NOMO-1 (cell line): Measurements from ENCODE around the gene GALK1.
"Not testable (repeated sequence)": the region's sequence is repeated elsewhere in the genome, so short reads cannot be mapped to it uniquely, and the experiment has no call there.

Experiments used
- DNase-seq, 2 experiments: peaks; one replicate each; lab custom pipeline; 2025; ENCODE audit not compliant: unreplicated experiment in 2 of 2; lab: John Stamatoyannopoulos, UW

The GALK1 gene

DNA sequence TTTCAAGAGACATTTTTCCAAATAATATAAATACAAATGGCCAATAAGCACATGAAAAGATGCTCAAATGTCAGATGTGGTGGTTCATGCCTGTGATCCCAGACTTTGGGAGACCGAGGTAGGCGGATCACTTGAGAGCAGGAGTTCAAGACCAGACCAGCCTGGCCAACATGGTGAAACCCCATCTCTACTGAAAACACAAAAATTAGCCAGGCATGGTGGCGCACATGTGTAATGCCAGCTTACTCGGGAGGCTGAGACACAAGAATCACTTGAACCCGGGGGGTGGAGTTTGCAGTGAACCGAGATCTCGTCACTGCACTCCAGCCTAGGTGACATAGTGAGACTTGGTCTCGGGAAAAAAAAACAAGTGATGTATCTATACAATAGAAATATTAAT lies 2.9 kb upstream of the GALK1 start:
- no peak for DNase-seq

DNA sequence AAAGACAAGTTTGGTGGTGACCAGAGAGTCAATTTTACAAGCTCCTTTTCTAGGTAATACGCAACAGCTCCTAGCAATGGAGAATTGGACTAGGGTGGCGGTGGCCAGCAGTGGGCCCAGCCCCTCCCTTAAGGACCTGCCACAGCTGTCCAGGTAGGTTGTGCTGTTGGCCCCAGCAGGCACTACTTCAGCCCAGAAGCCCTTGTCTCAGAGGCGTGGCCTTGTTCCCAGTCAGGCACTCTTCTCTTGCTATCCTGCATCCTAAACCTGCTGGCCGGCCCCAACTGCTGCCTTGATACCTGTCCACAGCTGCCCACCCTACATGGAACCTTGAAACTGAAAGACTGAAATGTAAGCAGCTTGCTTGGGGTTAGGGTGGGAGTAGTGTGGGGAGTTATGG lies 989 bp upstream of the GALK1 start:
- DNase-seq, result no peak

DNA sequence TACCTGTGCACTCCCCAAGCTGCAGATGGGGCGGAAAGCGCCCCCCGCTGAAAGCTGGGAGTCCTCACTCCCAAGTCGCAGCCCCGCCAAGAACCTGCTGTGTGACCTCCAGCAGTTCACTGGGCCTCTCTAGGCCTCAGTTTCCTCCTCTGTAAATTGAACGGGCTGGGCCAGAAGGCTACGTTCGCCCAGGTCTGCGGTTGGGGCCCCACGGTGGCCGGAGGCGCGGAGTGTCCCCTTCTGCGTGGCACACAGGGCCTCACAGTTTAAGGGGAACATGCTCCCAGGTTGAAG lies 628 bp downstream of the GALK1 start:
- no peak for DNase-seq

DNA sequence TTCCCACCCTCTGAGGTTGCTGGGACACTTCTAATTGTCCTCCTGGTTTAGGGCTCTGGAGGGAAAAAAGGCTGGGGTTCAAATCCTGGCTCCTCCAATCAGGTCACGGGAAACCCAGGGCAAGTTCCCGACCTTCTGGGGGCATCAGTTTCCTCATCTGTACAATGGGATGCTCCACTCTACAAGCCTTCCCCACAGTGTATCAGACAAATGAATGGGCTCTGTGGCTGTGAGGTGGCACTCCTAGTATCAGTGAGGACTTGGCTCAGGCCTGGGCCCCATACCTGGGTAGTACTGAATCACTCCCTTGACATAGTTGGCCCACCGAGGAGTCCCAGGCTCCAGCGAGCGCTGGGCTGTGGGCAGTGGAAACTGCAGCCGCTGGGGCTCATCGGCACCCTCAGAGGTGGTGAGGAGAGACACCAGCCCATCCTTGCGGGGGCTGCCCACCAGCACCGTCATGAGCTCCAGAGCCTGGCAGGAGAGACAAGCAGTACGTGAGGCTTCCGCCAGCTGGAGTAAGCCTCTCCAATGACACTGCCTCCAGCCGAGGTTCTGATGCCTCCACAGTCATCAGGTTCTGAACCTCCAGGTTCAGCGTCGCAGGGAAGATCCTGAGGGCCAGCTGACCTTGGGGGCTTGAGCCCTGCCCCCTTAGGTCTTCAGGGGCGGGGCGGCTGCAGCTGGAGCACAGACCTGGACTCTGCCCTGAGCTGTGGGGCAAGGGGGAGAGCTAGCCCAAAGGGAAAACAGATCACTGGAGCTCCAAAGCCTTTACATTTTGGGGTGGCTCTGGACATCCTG lies 1.2 kb downstream of the GALK1 start:
- no peak for DNase-seq

DNA sequence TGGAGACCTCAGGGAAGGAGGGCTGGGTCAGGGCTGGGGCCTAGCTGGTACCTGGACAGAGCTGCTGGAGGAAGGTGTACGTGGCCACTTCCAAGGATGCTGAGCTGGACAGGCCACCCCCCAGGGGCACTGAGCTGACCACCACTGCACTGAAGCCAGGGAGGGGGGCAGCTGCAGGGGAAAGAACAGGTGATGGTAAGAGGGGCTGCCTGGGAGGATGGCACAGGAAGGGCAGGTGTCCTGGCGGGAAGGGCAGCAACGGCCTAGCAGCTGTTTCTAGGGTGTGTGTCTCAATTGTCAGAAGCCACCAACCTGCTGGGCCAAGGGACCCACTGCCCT lies 1.8 kb downstream of the GALK1 start:
- no peak for DNase-seq

DNA sequence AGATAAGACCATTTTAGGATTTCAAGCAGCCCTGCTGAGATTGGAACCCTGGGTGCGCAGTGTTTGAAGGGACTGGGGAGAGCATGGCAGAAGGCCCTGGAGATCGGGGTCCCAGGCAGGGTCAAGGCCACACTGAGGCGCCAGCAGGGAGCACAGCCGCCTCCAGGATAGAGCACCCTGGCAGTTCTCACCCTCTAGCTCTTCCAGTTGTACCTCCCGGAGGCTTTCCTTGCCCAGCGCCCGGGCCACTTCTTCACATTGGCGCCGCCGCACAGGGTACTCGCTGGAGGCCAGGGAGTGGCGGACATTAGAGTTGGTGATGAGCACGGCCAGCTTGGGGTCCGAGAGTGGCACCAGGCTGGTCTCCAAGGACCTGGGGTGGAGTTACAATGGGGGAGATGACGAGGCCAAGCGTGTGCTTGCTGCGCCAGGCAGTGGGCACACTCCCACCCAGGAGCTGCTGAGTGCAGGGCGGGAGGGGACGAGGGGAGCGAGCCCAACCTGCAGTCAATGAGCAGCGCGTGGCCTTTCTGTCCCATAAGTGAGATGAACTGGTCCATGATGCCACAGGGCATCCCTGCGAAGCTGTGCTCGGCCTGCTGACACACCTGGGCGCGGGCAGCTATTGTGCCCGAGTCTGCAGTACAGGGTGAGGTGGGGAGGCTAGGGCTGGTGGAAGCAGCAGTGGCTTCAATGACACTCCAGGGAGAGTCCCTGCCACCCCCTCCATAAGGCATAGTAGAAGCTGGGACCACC lies 2.3 kb downstream of the GALK1 start:
- no peak for DNase-seq

DNA sequence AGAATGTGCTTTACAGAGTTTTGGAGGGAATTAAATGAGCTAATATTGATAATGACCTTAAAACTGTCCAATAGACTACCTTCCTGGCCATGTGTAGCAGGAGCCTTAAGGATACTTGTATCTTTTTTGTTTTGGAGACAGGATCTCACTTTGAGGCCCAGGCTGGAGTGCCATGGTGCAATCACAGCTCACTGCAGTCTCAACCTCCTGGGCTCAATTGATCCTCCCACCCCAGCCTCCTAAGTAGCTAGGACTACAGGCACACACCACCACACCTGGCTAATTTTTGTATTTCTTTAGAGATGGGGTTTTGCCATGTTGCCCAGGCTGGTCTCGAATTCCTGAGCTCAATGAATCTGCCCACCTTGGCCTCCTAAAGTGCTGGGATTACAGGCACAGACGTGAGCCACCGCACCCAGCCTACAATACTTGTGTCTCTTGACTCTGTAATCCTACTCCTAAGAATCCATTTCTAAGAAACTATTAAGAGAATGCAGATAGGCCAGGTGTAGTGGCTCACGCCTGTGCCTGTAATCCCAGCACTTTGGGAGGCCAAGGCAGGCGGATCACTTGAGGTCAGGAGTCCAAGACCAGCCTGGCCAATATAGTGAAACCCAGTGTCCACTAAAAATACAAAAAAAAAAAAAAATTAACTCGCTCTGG lies 4.9 kb downstream of the GALK1 start:
- not testable (repeated sequence) for DNase-seq

DNA sequence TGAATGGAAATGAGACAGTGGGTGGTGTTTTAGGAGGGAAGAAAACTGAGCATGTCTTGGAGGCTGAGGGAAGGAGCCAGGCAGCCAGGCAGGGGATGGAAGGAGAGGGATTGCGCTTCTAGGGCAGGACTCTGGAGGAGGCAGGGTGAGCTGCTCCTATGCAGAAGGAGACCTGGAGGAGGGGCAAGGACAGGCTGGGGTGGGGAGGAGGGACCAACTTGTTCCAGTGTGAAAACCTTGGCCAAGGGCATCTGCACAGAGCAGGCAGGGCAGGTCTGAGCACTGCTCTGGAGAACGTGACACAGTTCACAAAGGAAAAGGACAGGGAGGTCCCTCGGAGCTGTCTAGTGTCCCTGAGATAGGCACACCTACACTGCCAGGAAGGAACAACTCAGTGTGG lies 5.5 kb downstream of the GALK1 start:
- no peak for DNase-seq

DNA sequence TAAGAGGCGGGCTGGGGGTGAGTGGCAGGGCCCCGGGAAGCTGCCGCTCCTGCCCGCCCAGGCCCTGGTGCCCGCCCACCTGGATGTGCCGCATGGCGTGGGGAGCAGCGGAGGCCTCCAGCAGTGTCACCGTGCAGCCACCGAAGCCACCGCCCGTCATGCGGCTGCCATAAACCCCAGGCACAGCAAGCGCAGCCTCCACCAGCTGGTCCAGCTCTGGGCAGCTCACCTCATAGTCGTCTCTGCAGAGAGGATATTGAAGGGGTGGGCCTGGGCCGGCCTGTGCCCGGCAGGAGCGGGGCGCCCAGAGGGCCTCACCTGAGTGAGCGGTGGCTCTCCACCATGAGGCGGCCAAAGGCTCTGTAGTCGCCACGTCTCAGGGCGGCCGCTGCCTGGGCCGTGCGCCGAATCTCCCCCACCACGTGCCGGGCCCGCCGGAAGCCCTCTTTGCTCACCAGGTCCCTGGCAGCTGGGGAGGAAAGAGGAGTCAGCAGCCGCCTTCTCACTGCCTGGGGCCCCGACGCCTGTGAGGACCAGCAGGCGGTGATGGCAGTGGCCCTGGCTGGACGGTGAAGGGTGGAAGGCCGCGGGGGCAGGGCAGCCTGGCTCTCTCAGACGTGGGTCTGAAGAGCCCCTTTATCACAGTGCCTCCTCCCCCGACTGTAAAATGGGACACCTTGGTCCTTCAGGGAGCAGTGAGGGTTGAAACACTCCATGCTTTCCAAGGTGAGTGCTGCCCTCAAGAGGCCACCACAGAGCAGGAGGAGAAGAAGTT lies 6.7 kb downstream of the GALK1 start:
- no peak for DNase-seq

DNA sequence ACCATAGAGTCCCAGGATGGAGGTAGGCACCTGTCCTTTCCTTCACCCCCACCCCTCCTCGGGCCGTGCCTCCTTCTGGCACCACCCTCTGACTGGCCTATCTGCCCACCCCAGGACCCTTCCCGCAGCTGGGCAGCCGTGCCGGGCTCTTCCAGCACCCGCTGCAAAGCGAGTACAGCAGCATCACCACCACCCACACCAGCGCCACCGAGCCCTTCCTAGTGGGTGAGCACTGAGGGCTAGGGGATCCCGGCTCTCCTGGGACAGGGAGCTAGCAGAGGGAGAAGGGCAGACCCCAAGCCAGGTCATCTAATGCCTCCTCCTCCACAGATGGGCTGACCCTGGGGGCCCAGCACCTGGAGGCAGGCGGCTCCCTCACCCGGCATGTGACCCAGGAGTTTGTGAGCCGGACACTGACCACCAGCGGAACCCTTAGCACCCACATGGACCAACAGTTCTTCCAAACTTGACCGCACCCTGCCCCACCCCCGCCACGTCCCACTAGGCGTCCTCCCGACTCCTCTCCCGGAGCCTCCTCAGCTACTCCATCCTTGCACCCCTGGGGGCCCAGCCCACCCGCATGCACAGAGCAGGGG lies 7.8 kb downstream of the GALK1 start:
- no peak for DNase-seq

DNA sequence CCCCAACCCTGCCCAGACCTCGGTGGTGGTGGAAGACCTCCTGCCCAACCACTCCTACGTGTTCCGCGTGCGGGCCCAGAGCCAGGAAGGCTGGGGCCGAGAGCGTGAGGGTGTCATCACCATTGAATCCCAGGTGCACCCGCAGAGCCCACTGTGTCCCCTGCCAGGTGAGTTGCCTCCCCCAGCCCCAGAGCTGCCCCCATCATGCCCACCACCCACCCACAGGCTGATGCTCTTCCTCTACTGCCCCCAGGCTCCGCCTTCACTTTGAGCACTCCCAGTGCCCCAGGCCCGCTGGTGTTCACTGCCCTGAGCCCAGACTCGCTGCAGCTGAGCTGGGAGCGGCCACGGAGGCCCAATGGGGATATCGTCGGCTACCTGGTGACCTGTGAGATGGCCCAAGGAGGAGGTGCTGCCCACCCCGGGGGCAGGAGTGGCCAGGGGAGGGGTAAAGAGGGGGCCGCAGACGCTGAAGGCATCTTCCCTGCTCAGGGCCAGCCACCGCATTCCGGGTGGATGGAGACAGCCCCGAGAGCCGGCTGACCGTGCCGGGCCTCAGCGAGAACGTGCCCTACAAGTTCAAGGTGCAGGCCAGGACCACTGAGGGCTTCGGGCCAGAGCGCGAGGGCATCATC lies 8.4 kb downstream of the GALK1 start:
- no peak for DNase-seq

DNA sequence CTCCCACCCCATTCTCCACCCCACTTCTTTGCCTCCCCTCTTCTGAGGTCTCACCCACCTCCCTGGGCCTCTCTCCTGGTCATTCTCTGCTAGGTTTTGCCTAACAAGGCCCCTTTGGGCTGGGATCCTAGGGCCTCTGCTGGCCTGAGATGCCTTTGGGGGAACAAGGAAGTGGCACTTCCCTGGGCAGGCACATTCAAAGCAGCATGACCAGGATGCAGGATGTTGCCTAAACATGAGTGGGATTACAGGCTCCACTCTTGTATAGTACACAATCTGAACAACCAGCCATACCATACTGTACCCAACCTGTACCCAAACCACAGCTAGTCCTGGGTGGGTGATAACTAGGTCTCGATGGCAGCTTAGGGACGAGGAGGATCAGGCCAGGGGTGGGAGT lies 9.0 kb downstream of the GALK1 start:
- no peak for DNase-seq

DNA sequence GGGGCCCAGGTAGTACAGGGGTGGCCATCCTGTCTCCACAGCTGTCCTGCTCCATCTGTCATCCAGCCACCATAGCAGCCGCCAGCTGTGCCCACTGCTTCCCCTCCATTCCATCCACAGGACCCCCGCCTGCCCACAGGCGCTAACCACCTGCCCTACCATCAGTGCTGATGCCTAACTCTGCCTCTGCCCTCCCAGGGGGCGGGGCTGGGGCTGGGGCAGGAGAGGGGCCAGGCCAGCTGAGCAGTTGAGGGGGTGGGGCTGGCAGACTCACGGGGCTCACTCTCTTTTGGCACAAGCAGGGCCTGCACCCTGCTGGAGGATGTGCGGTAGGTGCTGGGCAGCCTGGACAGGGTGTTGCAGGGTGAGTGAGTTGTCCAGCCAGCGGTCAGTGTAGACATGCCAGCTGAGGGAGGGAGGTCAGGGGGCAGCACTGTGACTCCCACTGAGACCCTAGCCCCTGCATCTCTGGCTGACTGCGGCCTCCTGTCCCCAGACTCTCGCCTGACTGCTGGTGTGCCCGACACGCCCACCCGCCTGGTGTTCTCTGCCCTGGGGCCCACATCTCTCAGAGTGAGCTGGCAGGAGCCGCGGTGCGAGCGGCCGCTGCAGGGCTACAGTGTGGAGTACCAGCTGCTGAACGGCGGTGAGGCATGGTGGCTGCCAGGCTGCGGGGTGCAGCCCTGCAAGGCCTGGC lies 9.6 kb downstream of the GALK1 start:
- DNase-seq, result no peak

DNA sequence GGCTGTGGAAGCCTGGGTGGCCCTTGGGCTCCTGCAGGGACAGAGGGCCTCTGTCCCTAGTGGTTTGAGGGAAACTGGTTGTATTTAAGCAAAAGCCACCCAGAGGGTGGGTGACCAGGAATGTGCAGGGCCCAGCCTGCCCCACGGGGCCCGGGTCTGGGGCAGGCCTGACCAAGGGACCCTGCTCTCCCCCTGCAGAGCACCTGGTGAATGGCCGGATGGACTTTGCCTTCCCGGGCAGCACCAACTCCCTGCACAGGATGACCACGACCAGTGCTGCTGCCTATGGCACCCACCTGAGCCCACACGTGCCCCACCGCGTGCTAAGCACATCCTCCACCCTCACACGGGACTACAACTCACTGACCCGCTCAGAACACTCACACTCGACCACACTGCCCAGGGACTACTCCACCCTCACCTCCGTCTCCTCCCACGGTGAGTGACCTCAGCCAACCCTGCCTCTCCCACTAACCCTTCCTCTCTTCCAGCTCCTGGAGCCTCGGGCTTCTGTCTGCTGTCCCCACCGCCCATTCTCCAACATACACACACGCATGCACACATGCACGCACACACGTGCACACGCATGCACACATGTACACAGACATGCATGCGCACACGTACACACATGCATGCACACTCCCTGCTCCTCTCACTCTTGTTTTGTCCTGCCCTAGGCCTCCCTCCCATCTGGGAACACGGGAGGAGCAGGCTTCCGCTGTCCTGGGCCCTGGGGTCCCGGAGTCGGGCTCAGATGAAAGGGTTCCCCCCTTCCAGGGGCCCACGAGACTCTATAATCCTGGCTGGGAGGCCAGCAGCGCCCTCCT lies 10.4 kb downstream of the GALK1 start:
- DNase-seq, result no peak

DNA sequence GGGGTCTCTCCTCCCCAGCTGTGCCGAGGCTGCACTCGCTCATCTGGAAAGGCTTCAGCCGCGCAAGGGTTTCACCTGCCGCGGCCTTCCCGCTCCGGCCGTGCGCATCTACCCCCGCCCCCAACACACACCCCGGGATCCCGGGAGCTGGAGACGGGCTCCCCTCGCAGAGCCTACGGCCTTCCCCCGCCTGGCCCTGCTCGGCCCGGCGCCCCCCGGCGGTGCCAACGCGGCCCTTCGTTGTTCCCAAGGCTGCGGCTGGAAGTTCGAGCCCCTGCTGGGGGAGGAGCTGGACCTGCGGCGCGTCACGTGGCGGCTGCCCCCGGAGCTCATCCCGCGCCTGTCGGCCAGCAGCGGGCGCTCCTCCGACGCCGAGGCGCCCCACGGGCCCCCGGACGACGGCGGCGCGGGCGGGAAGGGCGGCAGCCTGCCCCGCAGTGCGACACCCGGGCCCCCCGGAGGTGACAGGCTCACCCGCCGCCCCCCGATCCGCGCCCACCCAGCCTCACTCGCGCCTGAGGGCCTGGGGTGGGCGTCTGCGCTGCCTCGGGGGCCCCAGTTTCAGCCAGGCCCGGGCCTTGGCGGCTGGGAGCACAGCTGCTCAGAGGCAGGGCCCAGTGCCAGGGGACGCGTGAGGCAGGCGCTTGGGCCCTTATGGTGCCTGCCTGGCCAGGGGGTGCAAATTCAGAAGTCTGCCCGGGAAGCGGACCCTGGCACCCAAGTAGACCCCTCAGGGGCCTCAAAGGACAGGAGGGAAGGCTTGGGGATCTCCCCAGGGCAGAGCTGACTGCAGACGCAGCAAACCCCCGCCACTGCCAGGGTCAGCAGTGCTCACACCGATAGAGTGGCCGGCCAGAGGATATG lies 11.2 kb downstream of the GALK1 start:
- DNase-seq, result peak; percentile 70 to 74

DNA sequence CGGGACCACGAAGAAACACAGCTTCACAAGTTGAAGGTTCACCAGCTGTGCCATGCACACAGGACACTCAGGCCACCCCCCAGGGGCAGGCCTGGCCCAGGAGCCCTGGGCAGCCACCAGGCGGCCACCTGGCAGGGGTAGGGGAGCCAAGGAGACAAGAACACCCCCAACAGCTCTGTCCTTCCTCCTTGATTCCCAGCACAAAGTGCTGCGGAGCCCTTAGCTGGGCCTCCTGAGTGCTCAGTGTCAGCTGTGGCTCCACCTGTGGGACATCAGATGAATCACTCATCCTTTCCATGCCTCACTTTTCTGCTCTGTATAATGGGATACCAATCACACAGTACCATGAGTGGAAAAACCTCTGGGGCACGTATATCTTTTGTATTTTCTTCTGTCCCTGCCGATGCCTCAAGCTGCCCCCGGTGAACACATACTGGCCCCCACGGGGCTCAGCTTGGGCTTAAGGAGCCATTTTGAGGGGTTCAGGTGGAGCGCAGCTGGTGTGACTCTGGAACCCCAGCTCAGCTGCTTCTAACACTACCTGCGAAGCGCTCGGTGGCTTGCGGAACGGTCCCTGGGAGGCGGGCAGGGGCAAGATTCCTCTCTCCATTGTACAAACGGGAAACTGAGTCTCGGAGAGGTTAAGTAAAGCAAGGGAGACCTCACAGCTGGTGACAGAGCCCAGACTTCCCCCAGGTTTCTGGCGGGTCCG lies 12.0 kb downstream of the GALK1 start:
- no peak for DNase-seq

DNA sequence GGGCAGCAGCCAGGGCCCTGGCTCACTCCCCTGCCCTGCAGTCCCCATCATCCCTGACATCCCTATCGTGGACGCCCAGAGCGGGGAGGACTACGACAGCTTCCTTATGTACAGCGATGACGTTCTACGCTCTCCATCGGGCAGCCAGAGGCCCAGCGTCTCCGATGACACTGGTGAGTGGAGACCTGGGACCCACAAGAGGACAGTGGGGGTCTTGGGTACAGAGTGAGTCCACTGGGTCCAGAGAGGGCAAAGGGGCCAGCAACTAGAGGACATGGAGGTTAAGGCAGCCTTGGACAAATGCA lies 12.6 kb downstream of the GALK1 start:
- no peak for DNase-seq
